Measurements from ENCODE around the gene VAC14.

DNA sequence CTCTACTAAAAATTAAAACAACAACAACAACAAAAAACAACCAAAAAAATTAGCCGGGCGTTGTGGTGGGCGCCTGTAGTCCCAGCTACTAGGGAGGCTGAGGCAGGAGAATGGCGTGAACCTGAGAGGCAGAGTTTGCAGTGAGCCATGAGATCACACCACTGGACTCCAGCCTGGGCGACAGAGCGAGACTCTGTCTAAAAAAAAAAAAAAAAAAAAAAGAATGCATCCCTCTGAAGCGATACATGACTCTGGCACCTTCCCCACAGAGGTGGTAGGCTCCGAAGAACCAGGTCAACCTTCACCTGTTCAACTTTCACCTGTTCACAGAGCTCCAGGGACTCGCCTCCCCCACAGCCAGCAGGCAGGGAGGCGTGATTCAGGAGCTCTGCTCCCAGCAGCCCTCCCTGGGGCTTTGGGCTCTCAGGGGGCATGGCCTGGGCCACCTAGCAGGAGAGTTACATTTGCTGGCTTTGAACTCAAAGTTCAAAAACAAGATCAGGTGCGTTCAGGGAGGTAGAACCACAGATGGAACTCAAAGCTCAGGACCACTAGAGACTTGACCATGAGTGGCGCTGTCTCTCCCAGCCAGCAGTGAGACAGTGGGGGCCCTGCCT is 5.6 kb downstream of the VAC14 start:
- TF ChIP-seq CTCF (IDR thresholded peaks at IDR 0.05) = no peak
- TF ChIP-seq POLR2A (IDR thresholded peaks at IDR 0.05) = no peak
